ENCODE results near the gene ABL1. TPM values are rescaled to one million over a fixed set of nuclear protein-coding genes. Genes with fewer than 3 reads are reported as not detected.

The ABL1 gene
- total RNA-seq, 1 experiment from 2014 or later, result 83.6 TPM

- Histone ChIP-seq H3K27me3 (ENCODE audit: insufficient read depth, low read length) (no peaks in the 10 kb centered on the region), H4K5ac (ENCODE audit: insufficient read length, low read depth, low read length) (no peak overlapping the region), H3K9me3 (ENCODE audit: control insufficient read depth, low read depth, low read length) (no peaks in the 10 kb centered on the region), H3K14ac (ENCODE audit: insufficient read depth, low read length) (no peak overlapping the region), H4K20me1 (ENCODE audit: control insufficient read depth, insufficient read depth, insufficient read length) (no peaks in the 10 kb centered on the region), H2AK5ac (ENCODE audit: insufficient read length, low read length) (no peak overlapping the region), H3K4me1 (ENCODE audit: insufficient read depth, low read length) (peaks cover 14% of the 10 kb centered on the region; the same call in 1 of the 2 replicates), H3K4me2 (ENCODE audit: insufficient read depth, insufficient read length, low read length) (peak overlapping the region; percentile 38), H3K23ac (ENCODE audit: insufficient read length, low read depth, low read length) (no peak overlapping the region), H3K9ac (ENCODE audit: extremely low read depth, insufficient read length, low read length) (peak overlapping the region; percentile 5), H3K79me2 (ENCODE audit: insufficient read depth, low read length) (peaks cover 2% of the 10 kb centered on the region; the same call in 1 of the 2 replicates), H2BK5ac (ENCODE audit: insufficient read length, low read length) (no peak overlapping the region), H3K79me1 (ENCODE audit: insufficient read depth, low read depth, low read length, poor library complexity, severe bottlenecking) (no peaks in the 10 kb centered on the region), H4K8ac (replicated peaks; ENCODE audit: insufficient read length, low read depth, low read length) (no peak overlapping the region), H3T11ph (ENCODE audit: low read length) (no peak overlapping the region), H2BK120ac (ENCODE audit: low read depth, low read length, poor library complexity, severe bottlenecking) (no peak overlapping the region), H3K56ac (ENCODE audit: insufficient read length, low read depth, low read length) (no peak overlapping the region), H2AFZ (ENCODE audit: low read length) (no peak overlapping the region), H3K4ac (ENCODE audit: low read depth, low read length) (no peak overlapping the region; the same call in 1 of the 2 replicates), H3K23me2 (ENCODE audit: insufficient read length, low read depth, low read length, poor library complexity, severe bottlenecking) (no peaks in the 10 kb centered on the region), H2BK12ac (ENCODE audit: insufficient read length, low read depth, low read length) (no peak overlapping the region), H4K91ac (ENCODE audit: insufficient read length, low read depth, low read length) (no peak overlapping the region), H3K27ac (ENCODE audit: insufficient read length, low read depth, low read length) (peak overlapping the region; percentile 79), H2BK20ac (ENCODE audit: low read depth, low read length, poor library complexity, severe bottlenecking) (no peak overlapping the region), H2BK15ac (ENCODE audit: low read depth, low read length) (no peak overlapping the region), H3K18ac (ENCODE audit: insufficient read length, low read depth, low read length) (peak overlapping the region; percentile 51)
- Mint-ChIP-seq H3K9me3 (peaks cover 8 to 11% of the 10 kb centered on the region in 2 experiments), H3K4me1 (peaks cover 46 to 58% of the 10 kb centered on the region in 2 experiments), H3K27ac (peak overlapping the region; percentile 76 to 98 (median 85)), H3K36me3 (ENCODE audit: insufficient read depth in 1 of 3, low read depth in 3 of 3) (peaks cover 6 to 14% (median 7%) of the 10 kb centered on the region in 3 experiments; a peak in 5 of 7 replicates), H3K27me3 (ENCODE audit: low read depth) (no peaks in the 10 kb centered on the region), H3K4me3 (peak overlapping the region; percentile 4 to 56)
- TF ChIP-seq CTCF (conservative IDR thresholded peaks at IDR 0.05), result no peak
- peak; percentile 66 for DNase-seq
- WGBS (ENCODE audit: extremely low coverage, insufficient read length, low lambda C conversion rate), result no CpG with 5 or more reads among the region's 4 CpGs
Observed at GRCh38 chr9:130824643-130825350, 10.3 kb upstream of the ABL1 start.
